ENCODE data around the gene VEZT.

Gene VEZT

GRCh38 chr12:95200128-95200894 is 17.3 kb upstream of the VEZT start:
- no peak for DNase-seq

DNA sequence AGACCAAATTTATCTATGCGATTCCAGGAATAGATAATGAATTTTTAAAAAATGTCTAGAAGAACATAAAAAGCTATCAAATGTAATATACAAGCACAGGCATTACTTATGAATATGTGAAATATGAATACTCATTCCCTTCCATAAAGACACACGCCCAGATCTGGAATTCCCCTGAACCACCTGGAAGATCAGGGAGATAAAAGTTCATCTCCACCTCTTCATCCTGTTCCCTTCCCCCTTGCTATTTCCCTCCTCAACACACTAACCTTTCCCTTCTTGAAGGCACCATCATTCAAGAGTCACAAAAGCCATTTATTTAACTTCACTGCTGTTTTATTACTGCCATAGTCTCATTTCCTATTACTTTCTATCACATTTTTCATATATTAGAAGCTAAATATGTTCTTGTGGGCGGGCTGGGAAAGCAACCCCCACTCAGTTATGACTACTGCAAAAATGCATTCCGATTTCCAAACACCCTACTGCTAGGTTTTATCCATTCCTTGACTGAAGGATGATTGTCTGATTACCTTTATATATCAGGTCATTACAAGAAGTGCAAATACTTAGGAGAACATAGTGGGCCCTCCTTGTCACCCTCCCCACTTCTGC is 16.4 kb upstream of the VEZT start:
- DNase-seq = no peak

GRCh38 chr12:95202691-95203486 is 14.7 kb upstream of the VEZT start:
- no peak for DNase-seq

GRCh38 chr12:95203487-95204030 is 14.0 kb upstream of the VEZT start:
- DNase-seq = no peak

DNA sequence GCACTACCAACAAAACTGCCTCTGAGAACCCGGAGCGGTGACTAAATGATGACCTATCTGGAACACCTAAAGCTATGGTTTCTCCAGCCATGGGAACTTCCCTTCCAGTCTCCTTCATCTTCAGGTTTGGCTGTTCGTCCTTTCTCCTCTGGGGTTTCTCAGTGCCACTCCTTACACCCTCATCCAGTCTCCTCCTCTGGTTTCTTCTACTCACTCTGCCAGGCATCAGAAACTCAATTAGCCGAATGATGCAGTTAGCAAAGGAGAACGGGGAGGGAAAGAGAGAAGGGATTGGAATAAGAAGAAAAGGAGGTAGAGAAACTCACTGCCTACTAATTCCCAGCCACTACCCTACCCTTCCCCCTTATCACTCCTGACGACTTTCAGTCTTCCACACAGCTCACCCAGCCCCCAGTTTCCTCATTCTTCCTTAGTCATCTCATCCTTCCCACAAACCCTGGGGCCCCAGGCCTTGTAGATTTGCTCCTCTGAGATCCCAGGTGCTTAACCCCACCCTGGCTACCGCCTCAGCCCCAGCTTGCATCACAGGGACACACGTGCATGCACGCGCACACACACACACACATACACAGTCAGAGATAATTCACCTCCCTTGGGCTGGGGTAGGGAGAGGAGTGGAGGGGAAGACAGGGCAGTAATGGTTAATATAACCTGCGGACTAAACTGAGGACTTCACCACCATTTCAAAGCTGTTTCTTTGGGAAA is 13.3 kb upstream of the VEZT start:
- DNase-seq = no peak

DNA sequence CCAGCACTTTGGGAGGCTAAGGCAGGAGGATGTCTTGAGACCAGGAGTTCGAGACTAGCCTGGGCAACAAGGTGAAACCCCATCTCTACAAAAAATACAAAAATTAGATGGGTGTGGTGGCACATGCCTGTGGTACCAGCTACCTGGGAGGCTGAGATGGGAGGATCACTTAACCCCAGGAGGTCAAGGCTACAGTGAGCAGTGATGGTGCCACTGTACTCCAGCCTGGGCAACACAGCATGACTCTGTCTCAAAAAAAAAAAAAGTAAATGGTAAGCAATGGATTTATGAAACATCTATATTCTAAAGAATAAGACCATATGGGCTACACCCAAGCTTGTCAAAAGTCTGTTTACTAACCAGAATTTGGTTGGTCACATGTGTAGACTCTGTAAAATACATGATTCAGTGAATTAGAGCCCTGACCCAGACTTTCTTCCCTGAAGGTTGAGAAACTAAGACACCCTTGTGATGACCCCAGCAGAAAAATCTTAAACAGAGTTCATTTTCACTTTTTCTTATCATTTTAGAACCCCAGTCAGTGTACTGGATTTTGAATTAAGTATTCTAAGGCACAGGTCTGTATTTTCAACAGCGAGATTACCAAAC is 12.5 kb upstream of the VEZT start:
- no peak for DNase-seq

- DNase-seq = no peak
These were observed 11.9 kb upstream of the VEZT start for GRCh38 chr12:95205685-95206084.

DNA sequence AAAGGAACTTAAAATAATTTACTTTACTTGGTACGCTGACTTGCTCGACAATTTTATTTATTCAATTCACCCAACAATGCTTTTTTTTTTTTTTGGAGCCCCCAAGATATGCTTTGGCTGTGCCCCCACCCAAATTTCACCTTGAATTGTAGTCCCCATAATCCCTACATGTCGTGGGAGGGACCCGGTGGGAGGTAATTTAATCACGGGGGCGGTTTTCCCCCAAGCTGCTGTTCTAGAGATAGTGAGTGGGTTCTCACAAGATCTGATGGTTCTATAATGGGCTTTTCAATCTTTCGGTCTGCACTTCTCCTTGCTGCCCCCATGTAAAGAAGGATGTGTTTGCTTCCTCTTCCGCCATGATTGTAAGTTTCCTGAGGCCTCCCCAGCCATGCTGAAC is 10.7 kb upstream of the VEZT start:
- no peak for DNase-seq

DNA sequence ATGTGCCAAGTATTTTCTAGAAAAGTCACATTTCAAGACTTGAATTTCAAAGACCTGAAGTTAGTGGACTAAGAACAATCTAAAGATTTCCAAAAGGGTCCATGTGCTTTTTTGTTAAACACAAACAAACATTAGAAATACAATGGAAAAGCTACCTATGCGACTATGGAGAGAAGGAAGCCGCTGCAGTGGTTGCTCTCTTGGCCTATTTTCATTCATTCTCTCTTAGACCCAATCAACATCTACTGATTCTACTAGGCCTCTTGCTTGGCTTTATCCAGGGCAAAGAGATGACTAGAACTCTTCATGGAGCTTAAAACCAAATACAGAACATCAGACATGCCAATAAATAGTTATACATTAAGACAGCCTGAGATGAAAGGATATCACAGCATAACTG is 10.2 kb upstream of the VEZT start:
- DNase-seq = no peak

DNA sequence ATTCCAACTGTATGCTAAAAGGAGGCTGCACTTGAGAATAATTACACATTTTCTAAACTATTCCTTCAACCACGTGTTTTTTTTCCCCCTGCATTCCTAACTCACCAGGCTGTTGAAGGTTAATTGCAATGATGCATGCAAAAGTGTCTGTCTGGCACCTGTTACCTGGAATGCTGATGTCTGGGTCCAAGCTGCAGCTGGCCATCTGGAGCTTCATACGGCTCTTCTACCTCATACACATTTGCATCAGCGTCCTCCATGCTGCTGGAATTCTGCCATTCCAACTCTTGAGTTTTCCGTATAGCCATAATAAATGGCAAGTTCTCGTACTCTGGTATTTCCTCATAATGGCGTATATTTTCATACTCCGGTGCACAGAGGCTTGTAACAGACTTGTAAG is 8.9 kb upstream of the VEZT start:
- DNase-seq = no peak

DNA sequence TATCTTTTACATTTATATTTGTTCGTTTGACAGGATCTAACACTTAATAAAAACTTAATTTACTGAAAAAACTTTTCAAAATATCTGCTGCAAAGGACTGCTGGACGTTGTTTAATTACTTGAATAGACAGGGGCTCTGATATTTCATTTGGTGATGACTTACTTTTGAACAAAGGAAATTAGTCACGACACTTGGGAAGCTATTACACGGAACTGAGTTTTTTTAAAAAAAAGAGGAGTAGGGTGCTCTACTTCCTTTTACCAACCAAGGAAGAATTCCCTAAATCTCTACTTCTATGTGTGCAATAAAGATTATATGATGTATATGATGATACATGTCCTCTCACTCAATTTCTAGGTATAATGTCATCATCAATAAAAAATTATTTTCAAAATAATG is 5.0 kb upstream of the VEZT start:
- no peak for DNase-seq

DNA sequence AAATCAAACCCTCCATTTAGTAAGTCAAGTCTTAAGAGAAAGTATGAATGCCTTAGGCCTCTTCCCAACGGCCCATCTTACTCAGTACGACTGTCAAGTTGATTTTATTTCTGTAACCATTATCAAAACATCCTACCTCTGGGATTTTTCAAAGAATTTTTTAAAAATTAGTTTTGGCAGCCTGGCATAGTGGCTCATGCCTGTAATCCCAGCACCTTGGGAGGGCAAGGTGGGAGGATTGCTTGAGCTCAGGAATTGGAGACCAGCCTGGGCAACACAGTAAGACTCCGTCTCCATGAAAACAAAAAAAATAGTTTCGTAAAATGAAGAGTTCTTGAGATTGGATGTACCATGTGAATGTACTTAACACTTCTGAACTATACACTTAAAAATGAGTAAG is 4.5 kb upstream of the VEZT start:
- DNase-seq = no peak

DNA sequence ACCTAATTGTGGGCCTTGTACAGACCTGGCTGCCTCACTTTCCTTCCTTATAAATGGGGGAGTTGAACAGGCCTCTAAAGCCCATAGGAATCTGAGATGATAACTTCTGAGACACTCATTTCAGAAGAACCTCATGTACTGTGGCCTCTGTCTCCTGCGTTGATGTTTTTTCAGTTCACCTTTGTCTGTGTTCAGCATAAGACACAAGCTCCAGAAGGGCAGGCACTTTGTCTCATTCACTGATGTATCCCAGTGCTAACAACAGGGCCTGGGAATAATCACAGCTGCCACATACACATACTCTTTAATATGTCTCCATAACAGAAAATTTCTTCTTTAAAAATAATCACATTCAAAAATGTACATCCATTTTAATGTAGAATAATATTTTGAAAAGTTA is 3.7 kb upstream of the VEZT start:
- DNase-seq = peak in 1 of 2 experiments; percentile 10

DNA sequence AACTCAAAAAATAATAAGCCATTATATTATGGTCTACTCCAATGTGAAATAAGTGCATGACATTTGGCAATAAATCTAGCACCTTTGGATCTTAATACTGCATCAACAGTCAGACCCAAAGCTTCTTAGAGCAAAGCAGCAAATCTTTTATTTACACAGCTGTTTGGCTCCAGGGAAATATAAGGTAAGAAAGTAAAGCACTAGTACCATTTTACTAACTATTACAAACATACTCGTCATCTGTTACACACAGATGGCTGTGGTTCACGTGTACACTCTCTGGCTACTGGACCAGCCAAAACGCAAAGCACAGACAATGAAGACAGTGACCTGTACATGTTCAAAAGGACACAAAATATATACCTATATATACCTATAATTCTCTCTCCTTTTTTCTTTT is 3.1 kb upstream of the VEZT start:
- peak in 1 of 2 experiments; percentile 16 for DNase-seq

DNA sequence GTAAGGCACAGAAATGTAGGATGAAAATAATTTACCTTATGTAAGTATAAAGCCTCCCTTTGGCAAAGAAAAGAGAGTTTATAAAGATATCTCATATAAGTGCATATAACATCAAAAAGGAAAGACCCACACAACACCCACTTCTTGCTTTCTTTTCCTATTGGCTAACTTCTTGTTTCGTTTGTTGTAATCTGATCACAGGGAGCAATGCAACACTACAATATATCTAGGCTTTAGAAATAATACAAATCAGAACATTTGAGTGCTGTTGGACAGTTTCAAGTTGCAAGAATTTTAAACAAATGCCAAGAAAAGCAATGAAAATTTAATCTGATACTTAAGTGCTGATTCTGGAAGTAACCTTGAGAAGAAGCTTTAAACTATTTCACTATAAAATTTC is 1.7 kb upstream of the VEZT start:
- DNase-seq = peak in 1 of 2 experiments; percentile 10

GRCh38 chr12:95216711-95217376 is 763 bp upstream of the VEZT start:
- peak; percentile 13 to 35 for DNase-seq

DNA sequence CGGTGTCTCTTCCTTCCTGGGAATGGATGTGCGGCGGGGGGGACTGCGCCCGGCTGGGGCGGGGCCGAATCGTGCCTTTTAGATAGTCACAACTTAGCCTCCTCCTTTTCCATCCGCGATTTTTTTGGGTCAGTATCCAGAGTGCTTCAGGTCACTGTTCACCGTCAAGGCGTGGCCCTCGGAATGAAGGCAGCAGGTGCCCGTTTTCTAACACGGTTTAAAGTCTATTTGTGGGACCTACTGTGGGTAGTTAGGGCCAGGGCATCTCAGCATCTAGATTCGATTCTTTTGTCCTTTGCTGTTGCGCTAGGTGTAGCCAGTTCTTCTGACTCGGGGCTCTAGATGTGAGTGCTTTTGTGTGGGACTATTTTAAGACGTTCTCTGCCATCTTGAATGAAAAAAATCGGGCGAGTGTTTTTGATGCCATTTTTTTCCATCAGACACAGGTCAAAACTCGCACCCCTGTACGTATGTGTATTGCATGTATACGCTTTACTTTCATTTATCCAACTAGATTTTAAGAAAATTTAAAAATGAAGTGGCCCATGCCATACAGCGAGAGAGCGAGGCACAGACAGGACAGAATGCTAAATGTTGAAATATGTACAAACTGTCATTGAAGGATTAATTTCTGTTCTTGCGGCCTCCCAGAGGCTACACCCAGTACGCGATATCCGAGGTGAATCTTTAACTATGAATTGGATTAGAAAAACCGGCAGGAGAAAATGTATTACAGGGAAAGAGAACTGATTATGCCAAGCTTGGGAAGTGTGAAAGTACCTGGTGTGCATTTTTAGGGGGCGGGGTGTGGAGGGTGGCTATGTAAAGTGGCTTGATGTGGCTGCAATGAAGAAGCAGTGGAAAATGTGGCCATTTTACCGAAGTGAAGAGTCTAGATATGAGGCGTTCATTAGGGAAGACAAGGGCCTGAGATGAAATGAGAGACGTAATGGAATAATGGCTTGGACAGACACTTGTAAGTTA is 835 bp downstream of the VEZT start:
- DNase-seq = peak; percentile 38 to 56

GRCh38 chr12:95220190-95220589 is 2.6 kb downstream of the VEZT start:
- DNase-seq = no peak

DNA sequence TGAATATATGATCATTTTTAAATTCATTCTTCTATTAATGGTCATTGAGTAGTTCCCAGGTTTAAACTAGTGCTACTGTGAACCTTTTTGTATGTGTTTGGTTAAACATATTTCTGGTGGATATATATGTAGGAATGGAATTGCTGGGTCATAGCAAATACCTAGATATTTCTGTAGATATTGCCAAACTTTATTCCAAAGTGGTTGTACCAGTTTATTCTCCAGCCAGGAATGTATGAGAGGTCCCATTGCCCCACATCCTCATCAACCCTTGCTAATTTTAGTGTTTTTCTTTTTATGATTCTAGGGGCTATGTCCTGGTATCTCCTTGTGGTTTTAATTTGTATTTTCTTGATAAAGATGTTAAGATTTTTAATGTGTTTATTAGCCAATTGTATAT is 3.1 kb downstream of the VEZT start:
- DNase-seq = no peak
